ENCODE measurements around the gene SH2D3C. TPM values are rescaled to one million over a fixed set of nuclear protein-coding genes. Genes with fewer than 3 reads are reported as not detected.
A peak's percentile ranks its signal among the peaks of the same experiment; 100 is the strongest.

The SH2D3C gene
- total and polyA plus RNA-seq, 10 of the 15 experiments (the other 5 are each of a cell fraction or from before 2014, with no cell fraction given), result 1.2 to 23.5 (median 16.2) TPM

GRCh38 chr9:127751269-127752054 is 27.0 kb downstream of the SH2D3C start:
- H3K9ac ChIP-seq (ENCODE audit: control insufficient read depth, insufficient read depth, low read length), result no peak overlapping the region
- in situ Hi-C loops (cut with MboI) (no loop called here), intact Hi-C loops (cut with micrococcal nuclease; ENCODE audit: unreplicated experiment) (no loop called here)
- no peaks in the 10 kb centered on the region for H4K20me1 ChIP-seq (ENCODE audit: control insufficient read depth, insufficient read depth)
- ChIA-PET POLR2A (interaction anchor here (1.3 kb wide), 1 partner anchor 8 kb away, joined by 3 read pairs; no protein-coding TSS in a partner anchor), SMC1A (ENCODE audit: uncharacterized antibody, unreplicated experiment) (no interaction called here), RAD21 (ENCODE audit: unreplicated experiment) (interaction anchor here (0.5 kb wide), 1 partner anchor 26 kb away, joined by 3 read pairs; no protein-coding TSS in a partner anchor), CTCF (no interaction called here)
- H3K4me2 ChIP-seq (ENCODE audit: control insufficient read depth, insufficient read depth), result no peak overlapping the region
- no peaks in the 10 kb centered on the region for H3K27me3 ChIP-seq (replicated peaks in 1 of 2; ENCODE audit: control insufficient read depth in 2 of 2, insufficient read depth in 2 of 2, low read length in 1 of 2)
- peaks cover 19 to 22% of the 10 kb centered on the region in 2 experiments for H3K36me3 ChIP-seq (ENCODE audit: control insufficient read depth in 2 of 2, insufficient read depth in 2 of 2, low read length in 1 of 2)
- FAIRE-seq, result no peak
- BruUV-seq (replicated peaks), result no TSS peak
- no peak overlapping the region for H3K4me3 ChIP-seq
- no peak for ATAC-seq
- H2AFZ ChIP-seq (ENCODE audit: control insufficient read depth, low read depth, low read length), result no peak overlapping the region
- no peaks in the 10 kb centered on the region for H3K4me1 ChIP-seq (ENCODE audit: control insufficient read depth, insufficient read depth, low read length)
- no peaks in the 10 kb centered on the region for H3K79me2 ChIP-seq (ENCODE audit: control insufficient read depth, insufficient read depth, low read length)
- DNase-seq (ENCODE audit: low read depth, low spot score), result no peak
- no peaks in the 10 kb centered on the region for H3K9me3 ChIP-seq (replicated peaks; ENCODE audit: control insufficient read depth, insufficient read depth, low read length)
- no peak for TF ChIP-seq RFX5 (IDR thresholded peaks at IDR 0.05; ENCODE audit: low read depth, low read length)
- TF ChIP-seq TCF12 (IDR thresholded peaks at IDR 0.05; ENCODE audit: low read depth, low read length), result no peak
- TF ChIP-seq REST (IDR thresholded peaks at IDR 0.05; ENCODE audit: low read depth, low read length), result peak; percentile 79
- H3K27ac ChIP-seq (ENCODE audit: control insufficient read depth, insufficient read depth), result no peak overlapping the region
- 93% methylated on average over 10 of the region's 10 CpGs for WGBS (ENCODE audit: insufficient coverage, insufficient replicate concordance, low lambda C conversion rate, missing lambda C conversion rate)

Data from GM12878 (cell line).